Measurements from ENCODE around the gene R3HDM4. TPM values are rescaled to one million over a fixed set of nuclear protein-coding genes. Genes with fewer than 3 reads are reported as not detected.
A peak's percentile ranks its signal among the peaks of the same experiment; 100 is the strongest.

R3HDM4 gene
- total RNA-seq, 1 experiment from 2014 or later, result 57.7 TPM

DNA sequence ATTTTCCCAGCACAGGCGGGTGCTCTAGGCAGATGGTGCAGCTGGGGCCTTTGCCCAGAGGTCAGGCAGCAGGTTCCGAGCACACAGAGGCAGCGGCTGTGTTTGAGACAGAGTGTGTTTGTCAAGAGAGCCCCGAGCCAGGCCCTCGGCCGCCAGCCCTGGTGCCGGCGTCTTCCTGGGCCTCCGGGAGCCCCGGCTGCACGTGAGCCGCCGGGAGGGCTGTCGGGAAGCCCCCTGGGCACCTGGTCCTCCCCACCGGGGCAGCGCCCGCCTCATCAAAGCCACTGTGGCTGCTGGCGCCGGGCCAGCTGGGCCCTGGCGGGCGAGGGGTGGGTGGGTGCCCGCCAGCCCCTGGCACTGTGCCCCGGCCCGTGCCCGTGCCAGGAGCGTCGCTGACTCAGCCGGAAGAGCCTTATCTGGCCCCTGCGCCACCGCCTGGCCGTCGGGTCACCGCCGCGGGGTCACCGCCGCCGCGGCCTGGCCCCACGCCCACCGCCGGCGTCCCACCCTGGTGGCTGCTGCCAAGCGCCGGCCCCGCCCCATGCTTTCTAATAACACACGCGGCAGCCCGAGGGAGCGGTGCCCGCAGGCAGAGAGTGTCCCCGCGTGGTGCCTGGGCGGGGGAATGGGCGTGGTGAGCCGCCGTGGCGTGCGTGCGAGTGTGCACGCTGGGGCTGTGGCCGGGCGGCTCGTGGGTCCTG, 27.7 kb upstream of the R3HDM4 start:
- H3K4me3 ChIP-seq (ENCODE audit: low read depth, low read length), result no peak overlapping the region
- ChIA-PET CTCF (no interaction called here), POLR2A (no interaction called here)
- no TSS peak for BruUV-seq (replicated peaks)
- H3K4me1 ChIP-seq, result peaks cover 3% of the 10 kb centered on the region; the same call in 1 of the 2 replicates
- no peaks in the 10 kb centered on the region for H3K9me3 ChIP-seq
- no peak for DNase-seq
- intact Hi-C loops (cut with micrococcal nuclease; ENCODE audit: unreplicated experiment), result no loop called here
- no peaks in the 10 kb centered on the region for H3K27me3 ChIP-seq (replicated peaks; ENCODE audit: control insufficient read depth, insufficient read depth, low read length)
- H3K36me3 ChIP-seq (ENCODE audit: control insufficient read depth, insufficient read depth, low read length), result peaks cover 7% of the 10 kb centered on the region
- Mint-ChIP-seq H3K36me3 (ENCODE audit: insufficient read depth, unreplicated experiment) (peaks cover 92% of the 10 kb centered on the region), H3K9me3 (ENCODE audit: unreplicated experiment) (no peaks in the 10 kb centered on the region), H3K27me3 (ENCODE audit: insufficient read depth, unreplicated experiment) (no peaks in the 10 kb centered on the region), H3K27ac (ENCODE audit: unreplicated experiment) (peak overlapping the region; percentile 54), H3K4me3 (ENCODE audit: unreplicated experiment) (no peak overlapping the region), H3K4me1 (ENCODE audit: low read depth, unreplicated experiment) (no peaks in the 10 kb centered on the region)
- TF ChIP-seq, protein P1, sequence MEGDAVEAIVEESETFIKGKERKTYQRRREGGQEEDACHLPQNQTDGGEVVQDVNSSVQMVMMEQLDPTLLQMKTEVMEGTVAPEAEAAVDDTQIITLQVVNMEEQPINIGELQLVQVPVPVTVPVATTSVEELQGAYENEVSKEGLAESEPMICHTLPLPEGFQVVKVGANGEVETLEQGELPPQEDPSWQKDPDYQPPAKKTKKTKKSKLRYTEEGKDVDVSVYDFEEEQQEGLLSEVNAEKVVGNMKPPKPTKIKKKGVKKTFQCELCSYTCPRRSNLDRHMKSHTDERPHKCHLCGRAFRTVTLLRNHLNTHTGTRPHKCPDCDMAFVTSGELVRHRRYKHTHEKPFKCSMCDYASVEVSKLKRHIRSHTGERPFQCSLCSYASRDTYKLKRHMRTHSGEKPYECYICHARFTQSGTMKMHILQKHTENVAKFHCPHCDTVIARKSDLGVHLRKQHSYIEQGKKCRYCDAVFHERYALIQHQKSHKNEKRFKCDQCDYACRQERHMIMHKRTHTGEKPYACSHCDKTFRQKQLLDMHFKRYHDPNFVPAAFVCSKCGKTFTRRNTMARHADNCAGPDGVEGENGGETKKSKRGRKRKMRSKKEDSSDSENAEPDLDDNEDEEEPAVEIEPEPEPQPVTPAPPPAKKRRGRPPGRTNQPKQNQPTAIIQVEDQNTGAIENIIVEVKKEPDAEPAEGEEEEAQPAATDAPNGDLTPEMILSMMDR (IDR thresholded peaks at IDR 0.05; ENCODE audit: insufficient read depth in 1 of 2, low read depth in 1 of 2, low read length in 1 of 2, severe bottlenecking in 1 of 2, unreplicated experiment in 1 of 2), result no peak

GRCh38 chr19:939922-940321, 26.9 kb upstream of the R3HDM4 start:
- POLR2A ChIA-PET, result no interaction called here
- intact Hi-C loops (cut with micrococcal nuclease; ENCODE audit: unreplicated experiment), result no loop called here
- CTCF ChIA-PET, result no interaction called here
- H3K36me3 ChIP-seq (ENCODE audit: control insufficient read depth, insufficient read depth, low read length), result peaks cover 7% of the 10 kb centered on the region
- Mint-ChIP-seq H3K9me3 (ENCODE audit: unreplicated experiment) (no peaks in the 10 kb centered on the region), H3K36me3 (ENCODE audit: insufficient read depth, unreplicated experiment) (peaks cover 92% of the 10 kb centered on the region), H3K4me1 (ENCODE audit: low read depth, unreplicated experiment) (no peaks in the 10 kb centered on the region), H3K4me3 (ENCODE audit: unreplicated experiment) (no peak overlapping the region), H3K27ac (ENCODE audit: unreplicated experiment) (peak overlapping the region; percentile 54), H3K27me3 (ENCODE audit: insufficient read depth, unreplicated experiment) (no peaks in the 10 kb centered on the region)
- no peak for DNase-seq
- peaks cover 3% of the 10 kb centered on the region; the same call in 1 of the 2 replicates for H3K4me1 ChIP-seq
- BruUV-seq (replicated peaks), result no TSS peak
- H3K9me3 ChIP-seq, result no peaks in the 10 kb centered on the region
- H3K4me3 ChIP-seq (ENCODE audit: low read depth, low read length), result no peak overlapping the region
- H3K27me3 ChIP-seq (replicated peaks; ENCODE audit: control insufficient read depth, insufficient read depth, low read length), result no peaks in the 10 kb centered on the region
- TF ChIP-seq, protein P1 (IDR thresholded peaks at IDR 0.05; ENCODE audit: insufficient read depth in 1 of 2, low read depth in 1 of 2, low read length in 1 of 2, severe bottlenecking in 1 of 2, unreplicated experiment in 1 of 2), result no peak

GRCh38 chr19:939439-939838, 26.4 kb upstream of the R3HDM4 start:
- peaks cover 7% of the 10 kb centered on the region for H3K36me3 ChIP-seq (ENCODE audit: control insufficient read depth, insufficient read depth, low read length)
- no peak overlapping the region for H3K4me3 ChIP-seq (ENCODE audit: low read depth, low read length)
- Mint-ChIP-seq H3K4me3 (ENCODE audit: unreplicated experiment) (no peak overlapping the region), H3K27ac (ENCODE audit: unreplicated experiment) (peak overlapping the region; percentile 54), H3K9me3 (ENCODE audit: unreplicated experiment) (no peaks in the 10 kb centered on the region), H3K36me3 (ENCODE audit: insufficient read depth, unreplicated experiment) (peaks cover 92% of the 10 kb centered on the region), H3K4me1 (ENCODE audit: low read depth, unreplicated experiment) (no peaks in the 10 kb centered on the region), H3K27me3 (ENCODE audit: insufficient read depth, unreplicated experiment) (no peaks in the 10 kb centered on the region)
- ChIA-PET CTCF (no interaction called here), POLR2A (no interaction called here)
- peaks cover 3% of the 10 kb centered on the region; the same call in 1 of the 2 replicates for H3K4me1 ChIP-seq
- TF ChIP-seq, protein P1 (IDR thresholded peaks at IDR 0.05; ENCODE audit: insufficient read depth in 1 of 2, low read depth in 1 of 2, low read length in 1 of 2, severe bottlenecking in 1 of 2, unreplicated experiment in 1 of 2), result no peak
- BruUV-seq (replicated peaks), result no TSS peak
- intact Hi-C loops (cut with micrococcal nuclease; ENCODE audit: unreplicated experiment), result no loop called here
- no peaks in the 10 kb centered on the region for H3K27me3 ChIP-seq (replicated peaks; ENCODE audit: control insufficient read depth, insufficient read depth, low read length)
- no peak for DNase-seq
- H3K9me3 ChIP-seq, result no peaks in the 10 kb centered on the region
